NCI-H510A treated with DMSO at 0.1 percent for 48 hours (cell line): Measurements from ENCODE around the gene PLA2G1B.
"Not testable (repeated sequence)": the region's sequence is repeated elsewhere in the genome, so short reads cannot be mapped to it uniquely, and the experiment has no call there.

Experiments
- DNase-seq: peaks from one replicate; lab custom pipeline; 2025; lab: John Stamatoyannopoulos, UW

Gene PLA2G1B

DNA sequence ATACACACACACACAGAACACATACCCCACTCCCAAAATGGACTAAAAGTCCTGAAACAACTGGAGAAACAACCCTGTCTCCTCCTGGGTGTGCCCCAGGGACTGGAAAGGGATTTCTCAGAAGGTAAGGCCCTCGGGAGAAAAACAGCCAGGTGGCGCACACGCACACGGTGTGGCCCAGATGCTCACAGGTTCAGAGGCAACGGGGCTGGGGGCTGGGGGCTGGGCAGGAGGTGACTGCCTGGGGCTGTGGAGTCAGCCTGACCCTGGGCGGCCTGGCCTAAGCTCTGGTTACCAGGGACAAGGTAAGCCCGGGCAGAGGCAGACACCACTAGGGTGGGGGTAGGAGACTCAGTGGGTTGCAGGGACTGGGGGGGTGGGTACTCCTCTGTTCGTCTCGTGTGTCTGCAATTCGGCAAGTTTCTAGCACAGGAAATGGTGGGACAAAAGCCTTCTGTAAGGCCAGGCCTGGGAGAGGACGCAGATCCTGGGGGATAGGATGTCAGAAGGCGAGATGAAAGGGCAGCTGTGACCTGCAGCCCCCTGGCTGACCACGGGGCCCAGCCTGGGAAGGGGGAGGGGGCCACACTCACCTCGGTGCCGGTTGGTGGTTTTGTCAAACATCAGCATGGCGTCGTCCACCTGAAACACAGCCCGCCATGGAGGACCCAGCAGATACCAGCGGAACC, 31.0 kb upstream of the PLA2G1B start:
- no peak for DNase-seq

DNA sequence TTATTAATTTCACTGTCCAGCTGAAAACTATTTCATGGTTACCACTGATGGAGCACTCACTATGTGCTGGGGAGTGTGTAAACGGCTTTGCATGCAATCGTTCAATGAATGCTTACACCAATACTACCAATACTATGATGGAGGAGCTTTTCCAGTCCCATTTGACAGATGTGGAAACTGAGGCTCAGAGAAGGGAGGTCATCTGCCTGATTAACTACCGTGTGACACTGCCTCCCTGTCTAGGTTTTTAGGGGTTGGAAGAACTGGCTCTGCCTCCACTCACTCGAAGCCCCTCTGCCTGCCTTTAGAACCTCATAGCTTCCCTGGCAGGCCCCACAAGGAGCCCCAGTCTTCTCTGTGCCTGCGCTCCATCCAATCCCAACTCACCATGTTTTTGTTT, 29.5 kb upstream of the PLA2G1B start:
- DNase-seq, result no peak

DNA sequence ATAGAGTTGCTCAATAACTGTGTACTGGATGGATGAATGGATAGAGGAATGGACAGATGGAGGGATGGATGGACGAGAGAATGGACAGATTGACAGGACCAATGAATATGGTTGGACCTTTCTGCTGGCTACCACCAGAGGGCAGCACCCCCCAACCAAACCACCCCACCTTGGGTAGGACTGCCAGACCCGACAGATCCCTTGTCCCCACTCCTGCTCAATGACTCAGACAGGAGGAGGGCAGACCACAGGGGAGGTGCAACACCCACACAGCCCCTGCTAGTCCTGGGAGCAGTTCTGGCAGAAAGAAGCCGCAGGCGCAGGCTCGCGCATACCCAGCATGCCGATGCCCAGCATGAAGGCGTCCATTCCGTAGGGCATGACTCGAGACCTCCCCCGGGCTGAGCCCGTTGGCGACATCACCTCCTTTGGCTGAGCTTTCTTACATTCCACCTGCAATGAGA, 29.0 kb upstream of the PLA2G1B start:
- peak; percentile 72 for DNase-seq

DNA sequence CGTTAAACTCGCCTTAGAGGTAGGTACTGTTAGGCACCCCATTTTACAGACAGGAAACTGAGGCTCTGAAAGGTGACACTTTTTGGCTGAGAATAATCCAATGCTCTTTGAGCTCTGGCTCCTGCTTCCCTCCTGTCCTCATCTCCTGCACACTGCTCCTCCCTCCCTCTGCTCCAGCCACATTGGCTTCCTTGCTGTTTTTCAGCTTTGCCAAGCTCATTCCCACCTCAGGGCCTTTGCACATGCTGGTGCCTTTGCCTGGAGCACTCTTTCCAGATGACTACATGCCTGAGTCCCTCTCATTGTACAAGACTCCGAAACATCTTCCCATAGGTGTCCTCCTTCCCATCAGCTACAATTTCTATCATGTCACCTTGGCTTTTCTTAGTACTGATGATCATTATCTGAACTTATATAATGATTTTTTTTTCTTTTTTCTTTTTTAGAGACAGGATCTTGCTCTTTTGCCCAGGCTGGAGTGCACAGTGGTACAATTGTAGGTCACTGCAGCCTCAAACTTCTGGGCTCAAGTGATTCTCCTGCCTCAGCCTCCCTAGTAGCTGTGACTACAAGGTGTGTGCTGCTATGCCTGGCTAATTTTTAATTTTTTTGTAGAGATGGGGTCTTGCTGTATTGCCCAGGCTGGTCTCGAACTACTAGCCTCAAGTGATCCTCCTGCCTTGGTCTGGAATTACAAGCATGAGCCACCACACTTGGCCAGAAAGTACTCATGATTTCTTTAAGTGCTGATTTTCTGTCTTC, 26.2 kb upstream of the PLA2G1B start:
- no peak for DNase-seq

DNA sequence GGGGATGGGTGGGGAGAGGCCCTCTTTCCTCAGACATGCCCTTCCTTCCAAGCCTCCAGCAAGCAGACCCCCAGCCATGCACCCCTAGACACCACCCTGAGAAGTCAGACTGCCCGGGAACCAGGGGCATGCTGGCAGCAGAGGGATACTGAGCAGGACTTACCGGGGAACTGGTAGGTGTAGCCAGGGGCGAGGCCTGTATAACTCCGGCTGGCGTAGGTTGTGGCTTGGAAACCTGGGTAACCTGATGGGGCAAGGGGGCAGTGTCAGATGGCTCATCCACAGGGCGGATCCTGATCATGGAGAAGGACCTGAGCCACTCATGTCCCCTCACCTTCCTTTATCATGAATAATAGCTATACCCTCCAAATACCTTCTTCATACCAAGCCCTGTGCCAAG, 25.6 kb upstream of the PLA2G1B start:
- DNase-seq, result no peak

DNA sequence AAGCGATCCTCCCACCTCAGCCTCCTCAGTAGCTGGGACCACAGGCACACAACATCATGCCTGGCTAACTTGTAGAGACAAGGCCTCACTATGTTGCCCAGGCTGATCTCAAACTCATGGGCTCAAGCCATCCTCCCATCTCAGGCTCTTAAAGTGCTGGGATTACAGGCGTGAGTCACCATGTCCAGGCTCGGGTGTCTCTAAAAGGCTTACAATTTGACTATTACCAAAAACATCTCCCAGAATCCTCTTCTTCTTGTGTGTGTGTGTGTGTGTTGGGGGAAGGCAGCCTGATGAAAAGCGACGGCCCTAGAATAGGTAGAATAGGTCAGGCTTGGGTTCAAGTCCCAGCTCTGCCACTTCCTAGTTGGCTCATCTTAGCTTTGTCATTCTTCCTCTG, 24.5 kb upstream of the PLA2G1B start:
- no peak for DNase-seq

DNA sequence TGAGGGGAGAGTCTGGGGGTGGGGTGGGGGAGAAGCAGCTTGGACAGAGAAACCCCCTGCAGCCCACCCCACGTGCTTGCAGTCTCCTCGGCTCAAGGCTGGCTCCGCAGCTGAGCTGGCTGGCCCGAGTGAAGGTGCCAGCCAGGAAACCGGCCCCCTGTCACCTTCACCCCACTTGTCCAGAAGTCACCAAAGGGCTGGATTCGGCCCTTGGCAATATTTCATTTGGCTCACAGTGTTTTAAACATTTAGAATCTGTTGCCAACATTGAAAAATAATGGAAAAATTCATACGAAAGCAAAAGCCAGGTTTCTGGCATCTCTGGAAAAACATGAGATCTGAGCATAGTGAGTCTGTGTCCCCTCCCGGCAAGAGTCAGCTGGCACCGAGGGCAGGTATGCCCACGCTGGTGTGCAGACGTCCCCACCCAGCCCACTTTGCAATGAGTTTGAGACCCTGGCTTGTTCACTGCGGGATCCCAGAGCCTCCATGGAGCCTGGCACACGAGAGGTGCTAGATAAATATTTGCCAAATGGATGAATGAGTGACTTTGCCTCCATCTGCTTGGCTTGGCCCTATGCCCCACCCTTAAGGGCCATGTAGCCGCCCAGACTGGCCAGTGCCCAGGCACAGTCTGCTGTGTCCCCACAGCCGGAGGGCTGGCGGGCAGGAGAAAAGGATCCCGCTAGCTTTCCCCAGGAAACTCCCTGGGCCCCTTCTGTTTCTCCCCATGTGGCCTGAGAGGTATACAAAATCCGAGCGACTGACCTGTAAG, 23.2 kb upstream of the PLA2G1B start:
- DNase-seq, result no peak

DNA sequence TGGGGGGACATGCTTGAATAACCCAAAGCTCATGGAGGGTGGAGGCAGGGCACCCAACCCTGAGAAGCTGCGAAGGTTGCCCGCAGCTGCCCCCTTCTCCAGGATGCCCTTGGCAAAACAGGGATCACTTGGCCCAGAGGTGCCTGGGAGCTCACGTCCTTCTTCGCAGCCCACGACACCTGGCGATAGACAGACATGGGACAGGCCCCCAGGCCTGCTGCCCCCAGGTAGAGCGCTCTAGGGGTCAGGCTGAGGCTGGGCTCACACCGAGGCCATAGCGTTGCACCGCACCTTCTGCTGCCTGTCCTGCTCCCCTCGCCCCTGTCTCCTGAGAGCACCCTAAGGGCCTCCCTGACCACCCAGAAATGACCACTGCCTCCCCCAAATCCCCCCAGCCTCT, 20.2 kb upstream of the PLA2G1B start:
- DNase-seq, result no peak

DNA sequence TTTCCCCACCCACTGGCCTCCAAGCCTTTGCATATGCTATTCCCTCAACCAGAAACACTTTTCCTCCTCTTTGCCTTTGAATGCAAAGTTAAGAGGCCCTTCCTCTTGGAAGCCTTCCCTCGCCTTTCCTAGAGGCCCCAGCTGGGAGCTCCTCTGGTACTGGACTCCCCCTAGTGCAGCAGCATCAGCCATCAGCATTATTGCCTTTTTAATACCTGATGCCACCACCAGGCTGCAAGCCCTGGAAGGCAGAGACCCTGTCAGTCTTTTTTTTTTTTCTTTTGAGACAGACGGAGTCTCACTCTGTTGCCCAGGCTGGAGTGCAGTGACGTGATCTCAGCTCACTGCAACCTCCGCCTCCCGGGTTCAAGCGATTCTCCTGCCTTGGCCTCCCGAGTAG, 19.1 kb upstream of the PLA2G1B start:
- no peak for DNase-seq

DNA sequence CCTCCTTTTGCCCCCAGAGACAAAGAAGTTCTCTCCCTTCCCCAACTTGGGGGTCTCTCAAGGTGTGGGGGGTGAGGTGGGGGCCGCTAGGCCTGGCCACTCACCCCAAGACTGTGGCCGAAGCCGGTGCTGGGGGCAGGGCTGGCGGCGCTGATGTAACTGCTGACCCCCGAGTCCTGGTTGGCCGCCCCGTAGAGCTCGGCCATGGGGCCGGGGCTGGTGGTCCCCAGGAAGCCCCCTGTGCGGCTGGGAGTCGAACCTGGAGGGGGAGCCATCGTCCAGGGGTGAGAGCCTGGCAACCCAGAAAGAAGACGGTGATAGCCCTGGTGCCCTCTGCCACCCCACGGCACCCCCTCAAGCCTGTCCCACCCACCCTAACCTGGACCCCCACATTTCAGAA, 18.5 kb upstream of the PLA2G1B start:
- DNase-seq, result no peak

DNA sequence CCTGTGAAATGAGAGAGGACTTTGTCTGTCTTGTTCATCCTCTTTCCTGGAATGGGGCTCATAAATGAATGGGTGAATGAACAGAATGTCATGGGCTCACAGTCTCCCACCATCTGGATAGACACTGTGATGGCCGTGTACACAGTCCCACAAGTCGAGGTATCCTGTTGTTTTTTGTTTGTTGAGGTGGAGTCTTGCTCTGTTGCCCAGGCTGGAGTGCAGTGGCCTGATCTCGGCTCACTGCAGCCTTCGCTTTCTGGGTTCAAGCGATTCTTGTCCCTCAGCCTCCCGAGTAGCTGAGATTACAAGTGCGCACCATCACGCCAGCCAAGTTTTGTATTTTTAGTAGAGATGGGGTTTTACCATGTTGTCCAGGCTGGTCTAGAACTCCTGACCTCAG, 16.1 kb upstream of the PLA2G1B start:
- DNase-seq, result no peak

DNA sequence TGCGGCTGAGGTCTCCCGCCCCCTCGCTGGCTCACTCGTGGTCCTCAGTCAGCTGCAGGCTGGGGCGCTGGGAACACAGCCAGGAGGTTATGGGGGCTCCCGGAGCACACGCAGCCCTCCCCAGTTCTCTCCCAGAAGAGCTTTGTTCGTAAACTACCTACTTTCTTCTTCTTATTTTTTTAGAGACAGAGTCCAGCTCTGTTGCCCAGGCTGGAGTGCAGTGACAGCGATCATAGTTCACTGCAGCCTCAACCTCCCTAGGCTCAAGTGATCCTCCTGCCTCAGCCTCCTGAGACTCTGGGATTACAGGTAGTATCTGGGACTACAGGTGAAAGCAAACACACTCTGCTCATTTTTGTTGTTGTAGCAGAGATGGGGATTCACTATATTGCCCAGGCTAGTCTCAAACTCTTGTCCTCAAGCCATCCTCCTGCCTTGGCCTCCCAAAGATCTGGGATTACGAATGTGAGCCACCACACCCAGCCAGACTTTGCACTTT, 15.5 kb upstream of the PLA2G1B start:
- no peak for DNase-seq

DNA sequence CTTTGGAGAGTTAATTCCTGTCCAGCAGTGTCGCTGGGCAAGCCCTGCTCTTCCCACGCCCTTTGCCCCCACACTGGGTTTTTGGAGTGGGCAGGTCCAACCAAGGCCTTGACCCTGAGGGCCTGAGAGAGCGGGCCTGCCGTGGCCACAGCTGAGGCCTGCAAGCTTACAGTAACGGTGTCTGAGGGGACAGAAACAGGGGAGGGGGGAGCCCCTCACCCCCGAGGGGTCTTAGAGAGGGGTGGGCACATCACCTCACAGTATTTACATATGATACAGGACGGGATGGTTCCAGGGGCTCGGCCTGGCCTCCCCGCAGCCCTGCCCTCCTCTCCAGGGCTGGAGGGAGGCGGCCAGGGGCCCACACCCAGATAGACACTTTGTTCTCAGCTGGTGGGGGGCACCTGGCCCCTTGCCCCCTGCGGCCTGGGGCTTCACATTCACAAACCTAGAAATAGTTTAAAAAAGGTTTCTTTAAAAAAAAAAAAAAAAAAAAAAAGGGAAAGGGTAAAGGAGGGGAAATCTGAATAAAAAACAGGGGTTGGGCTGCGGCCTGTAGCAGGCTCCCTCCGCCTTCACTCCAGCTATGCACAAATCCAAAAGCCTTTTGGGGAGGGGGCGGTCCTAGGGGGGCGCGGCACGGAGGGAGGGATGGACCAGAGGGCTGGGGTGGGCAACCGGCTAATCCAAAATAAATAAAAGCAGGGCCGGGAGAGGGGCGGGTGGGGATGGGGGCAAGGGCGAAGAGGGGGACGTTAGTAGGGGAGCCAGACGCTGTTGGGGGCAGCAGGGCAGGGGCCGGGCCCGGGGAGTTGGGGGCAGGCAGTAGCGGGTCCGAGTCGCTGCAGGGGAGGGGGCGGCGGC, 14.8 kb upstream of the PLA2G1B start:
- no peak for DNase-seq

DNA sequence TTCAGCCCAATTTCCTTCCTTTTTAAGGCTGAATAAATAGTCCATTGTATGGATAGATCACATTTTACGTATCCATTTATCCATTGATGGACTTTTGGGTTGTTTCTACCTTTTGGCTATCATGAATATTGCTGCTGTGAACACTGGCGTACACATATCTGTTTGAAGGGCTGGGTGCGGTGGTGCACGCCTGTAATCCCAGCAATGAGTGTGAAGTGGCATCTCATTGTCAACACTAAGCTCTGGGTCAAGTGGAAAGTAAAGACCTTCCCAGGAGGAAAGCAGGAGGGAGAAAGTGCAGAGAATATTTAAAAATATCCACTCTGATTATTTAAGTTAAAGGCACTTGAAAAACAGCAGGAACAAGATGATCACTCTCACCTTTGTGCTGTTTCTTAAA, 11.7 kb upstream of the PLA2G1B start:
- DNase-seq, result no peak

DNA sequence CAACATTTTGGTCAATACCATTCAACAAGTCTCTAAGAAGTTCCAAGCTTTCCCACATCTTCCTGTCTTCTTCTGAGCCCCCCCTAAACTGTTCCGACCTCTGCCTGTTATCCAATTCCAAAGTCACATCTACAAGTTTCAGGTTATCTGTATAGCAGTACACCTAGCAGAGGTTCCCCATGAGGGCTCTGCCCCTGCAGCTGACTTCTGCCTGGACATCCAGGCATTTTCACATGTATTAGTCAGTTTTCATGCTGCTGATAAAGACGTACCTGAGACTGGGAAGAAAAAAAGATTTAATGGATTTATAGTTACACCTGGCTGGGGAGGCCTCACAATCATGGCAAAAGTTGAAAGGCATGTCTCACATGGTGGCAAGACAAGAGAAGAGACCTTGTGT, 10.2 kb upstream of the PLA2G1B start:
- DNase-seq, result no peak

DNA sequence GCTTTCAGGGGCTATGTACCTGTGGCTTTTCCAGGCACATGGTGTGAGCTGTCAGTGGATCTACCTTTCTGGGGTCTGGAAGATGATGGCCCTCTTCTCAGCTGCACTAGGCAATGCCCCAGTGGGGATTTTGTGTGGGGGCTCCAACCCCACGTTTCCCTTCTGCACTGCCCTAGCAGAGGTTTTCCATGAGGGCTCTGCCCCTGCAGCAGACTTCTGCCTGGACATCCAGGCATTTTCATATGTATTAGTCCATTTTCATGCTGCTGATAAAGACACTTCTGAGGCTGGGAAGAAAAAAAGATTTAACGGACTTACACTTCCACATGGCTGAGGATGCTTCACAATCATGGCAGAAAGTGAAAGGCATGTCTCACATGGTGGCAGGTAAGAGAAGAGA, 8.8 kb upstream of the PLA2G1B start:
- not testable (repeated sequence) for DNase-seq

DNA sequence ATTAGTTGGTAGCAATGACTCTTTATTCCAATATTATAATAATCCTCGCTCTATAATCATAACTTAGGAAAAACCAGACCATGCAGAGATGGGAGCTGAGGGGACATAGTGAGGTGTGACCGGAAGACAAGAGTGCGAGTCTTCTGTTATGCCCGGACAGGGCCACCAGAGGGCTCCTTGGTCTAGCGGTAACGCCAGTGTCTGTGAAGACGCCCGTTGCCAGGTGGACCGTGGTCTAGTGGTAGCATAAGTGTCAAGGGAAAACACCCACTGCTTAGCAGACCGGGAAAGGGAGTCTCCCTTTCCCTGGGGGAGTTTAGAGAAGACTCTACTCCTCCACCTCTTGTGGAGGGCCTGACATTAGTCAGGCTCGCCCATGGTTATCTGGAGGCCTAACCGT, 7.9 kb upstream of the PLA2G1B start:
- peak; percentile 52 for DNase-seq

DNA sequence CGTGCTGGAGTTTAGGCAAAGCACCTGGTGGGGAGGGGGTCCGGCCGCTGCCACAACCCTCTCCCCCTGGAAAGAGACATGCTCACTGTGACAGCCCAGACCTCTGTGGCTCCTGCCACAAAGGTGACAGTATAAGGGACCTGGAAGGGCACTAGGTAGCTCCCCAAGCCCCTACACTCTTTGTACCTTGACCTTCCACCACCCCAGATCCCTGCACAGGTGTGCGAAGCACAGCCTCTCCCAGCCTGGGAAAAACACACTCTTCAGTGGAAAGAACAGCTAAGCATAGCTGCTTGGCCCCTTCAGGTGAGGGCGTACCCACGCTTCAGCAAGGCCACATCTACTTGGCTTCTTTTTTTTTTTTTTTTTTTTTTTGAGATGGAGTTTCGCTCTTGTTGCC, 4.9 kb upstream of the PLA2G1B start:
- no peak for DNase-seq

DNA sequence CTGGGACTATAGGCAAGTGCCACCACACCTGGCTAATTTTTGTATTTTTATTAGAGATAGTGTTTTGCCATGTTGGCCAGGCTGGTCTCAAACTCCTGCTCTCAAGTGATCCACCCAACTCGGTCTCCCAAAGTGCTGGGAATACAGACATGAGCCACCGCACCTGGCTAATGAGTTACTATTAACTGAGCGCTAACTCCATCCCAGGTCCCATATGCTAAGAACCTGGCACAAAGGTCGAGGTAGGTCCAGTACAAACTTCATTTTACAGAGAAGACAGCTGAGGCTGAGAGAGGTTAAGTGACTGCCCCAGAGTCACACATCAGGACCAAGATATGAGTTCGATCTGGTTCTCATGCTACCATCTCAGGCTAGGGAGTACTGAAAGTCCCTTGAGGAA, 4.5 kb upstream of the PLA2G1B start:
- no peak for DNase-seq

DNA sequence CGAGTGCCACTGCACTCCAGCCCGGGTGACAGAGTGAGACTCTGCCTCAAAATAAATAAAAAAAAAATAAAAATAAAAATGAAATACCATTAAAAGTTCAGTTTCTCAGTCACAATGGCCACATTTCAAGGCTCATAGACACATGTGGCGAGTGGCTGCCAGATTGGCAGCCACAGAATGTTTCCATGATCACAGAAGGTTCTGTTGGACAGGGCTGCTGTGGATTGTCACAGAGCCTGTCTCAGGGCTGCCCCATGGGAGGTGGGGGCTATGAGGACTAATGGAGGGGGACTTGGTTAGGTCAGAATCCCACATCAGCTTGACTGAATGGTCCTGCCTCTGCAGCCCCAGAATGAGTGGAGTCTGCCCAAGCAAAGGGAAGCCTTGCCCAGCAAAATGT, 3.8 kb upstream of the PLA2G1B start:
- no peak for DNase-seq

DNA sequence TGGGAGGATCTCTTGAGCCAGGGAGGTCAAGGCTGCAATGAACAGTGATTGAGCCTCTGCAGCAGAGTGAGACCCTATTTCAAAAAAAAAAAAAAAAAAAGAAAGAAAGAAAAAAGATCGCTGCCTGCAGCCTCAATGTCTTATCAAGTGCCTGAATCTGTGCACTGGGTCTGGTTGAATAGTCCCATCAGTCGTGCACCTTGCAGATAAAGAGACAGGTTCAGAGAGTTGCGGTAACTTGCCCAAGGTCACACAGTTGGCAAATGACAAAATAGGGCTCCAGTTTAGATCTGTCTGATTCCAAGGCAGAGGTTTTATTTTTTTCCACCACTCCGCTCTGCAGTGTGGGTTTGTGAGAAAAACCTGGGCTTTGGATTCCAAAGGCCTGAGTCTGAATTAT, 649 bp upstream of the PLA2G1B start:
- DNase-seq, result no peak
